ENCODE data around the gene OTOGL.

DNA sequence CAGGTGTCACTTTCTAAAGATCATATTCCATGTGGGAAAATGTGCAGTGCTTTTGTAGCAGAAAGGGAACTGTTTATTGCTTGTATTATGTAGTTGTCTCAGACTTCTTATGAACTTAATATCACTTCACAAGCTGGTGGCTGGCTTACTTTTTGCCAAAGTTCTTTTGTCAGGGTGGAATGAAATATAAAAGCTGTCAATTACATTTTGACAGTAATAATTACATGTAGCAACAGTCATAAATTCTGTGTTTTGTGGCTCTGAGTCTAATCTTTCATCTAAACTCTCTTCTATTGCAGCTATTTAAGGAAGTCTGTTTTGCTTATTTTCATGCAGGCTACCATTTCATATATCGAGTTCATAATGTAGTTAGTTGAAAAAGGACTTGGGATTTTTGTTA is 106.6 kb downstream of the OTOGL start:
- TF ChIP-seq CTCF (IDR thresholded peaks at IDR 0.05) (no peak), POLR2A (IDR thresholded peaks at IDR 0.05) (no peak)

Data from adrenal gland (tissue), 5 donors.